Pancreas (tissue), 10 donors: ENCODE results near the gene STH. TPM values are rescaled to one million over a fixed set of nuclear protein-coding genes. Genes with fewer than 3 reads are reported as not detected.

Source experiments
- ATAC-seq, 4 donors: fragments of 200-7000 bp; cut with Tn5 transposase; one replicate each; pipeline versions ENCODE4 v1.8.0 to v1.9.1; 2020; ENCODE audit warnings: mild to moderate bottlenecking in 4 of 4, moderate library complexity in 4 of 4
- DNase-seq, 6 donors: peaks; one replicate each; pipeline ENCODE4 v3.0.0-alpha.2; 2020
- FAIRE-seq: peaks from 2 replicates; lab custom pipeline; 2012; peaks lifted over from hg19 to GRCh38; lab: Jason Lieb, UNC
- H3K27ac ChIP-seq, 4 donors: fragments of 200-600 bp; sonication (generic); 1 replicate in 3 of 4; 2 replicates in 1 of 4; pipeline versions ENCODE4 v1.5.0 to v1.8.0; 2020
- H3K27me3 ChIP-seq, 4 donors: fragments of 200-600 bp; one replicate each; pipeline ENCODE4 v1.8.0; 2021
- H3K36me3 ChIP-seq, 3 donors: fragments of 200-600 bp; sonication (generic) in 1 of 3; one replicate each; pipeline versions ENCODE4 v1.5.0 to v1.8.0; 2020 to 2021
- H3K4me1 ChIP-seq, 3 donors: fragments of 200-600 bp; one replicate each; pipeline ENCODE4 v1.8.0; 2021
- H3K4me3 ChIP-seq, 4 donors: fragments of 200-600 bp; sonication (generic) in 2 of 4; one replicate each; pipeline versions ENCODE4 v1.5.0 to v1.8.0; 2020 to 2021
- H3K9me3 ChIP-seq, 4 donors: fragments of 200-600 bp; one replicate each; pipeline ENCODE4 v1.8.0; 2021
- CTCF ChIP-seq, 4 donors: fragments of 200-600 bp; sonication (generic) in 3 of 4; IDR thresholded peaks; one replicate each; pipeline versions ENCODE4 v1.5.0 to v1.8.0; 2021; ENCODE audit warnings: antibody characterized with exemption in 4 of 4
- WGBS, 2 donors: extraction: QIAGEN DNeasy Blood & Tissue Kit; methylation state at CpG; one replicate each; pipeline ENCODE4 v1.1.7; 2013; 5-methylcytosine and 5-hydroxymethylcytosine counted together
- intact Hi-C, 3 donors: fragments of 100-400 bp; cut with DNase I; formaldehyde crosslinking; loops; one replicate each; pipeline versions ENCODE4 v1.11.1 to v1.14.2; 2022
- polyA plus RNA-seq, 2 donors: library from polyadenylated mRNA; stranded (reverse); fragments of 200-250 nt; gene quantifications; one replicate each; pipeline ENCODE4 v1.2.3, GENCODE V29; 2013
- total RNA-seq, 6 donors: library from RNA; stranded (reverse); fragmentation: NEBNext Ultra II Directional in 4 of 6; extraction: Animal tissue kit (Norgen Biotek cat#: 25700) in 4 of 6; gene quantifications; one replicate each; pipeline versions ENCODE4 v1.2.1 to v1.2.4, GENCODE V29; 2021 to 2023
- donor health status: healthy with polysubstance abuse.
- donor health status: DM: no; HTN: no; CAD: no; lungs with moderate emphysema.
- donor health status: DM: no; HTN: no; CAD: no.
- donor health status: control.
- donor health status: control.
- donor health status: Bipolar disorder and iron deficiency.
- donor health status: DM: yes; HTN: yes; CAD: no.
- donor health status: DM: no; HTN: no; CAD: no.
- donor health status: DM: no; HTN: no; CAD: no.
- donor health status: DM: yes; HTN: yes; CAD: no.

Gene STH
- total and polyA plus RNA-seq, 8 donors, result not detected

GRCh38 chr17:45973946-45974859 is 24.8 kb upstream of the STH start:
- TF ChIP-seq CTCF (IDR thresholded peaks at IDR 0.05), result no peak
- H3K27ac ChIP-seq, result no peak overlapping the region
- no peak for DNase-seq
- FAIRE-seq, result no peak
- WGBS, 2 donors, result 84% methylated on average over 17 of the region's 17 CpGs
- intact Hi-C loops, result no loop called here
- no peaks in the 10 kb centered on the region for H3K27me3 ChIP-seq
- H3K4me1 ChIP-seq, result peaks cover 0 to 4% (median 0%) of the 10 kb centered on the region in 3 donors
- H3K36me3 ChIP-seq, result no peaks in the 10 kb centered on the region
- no peak overlapping the region for H3K4me3 ChIP-seq
- peak in 1 of 4 donors; percentile 21 for ATAC-seq
- H3K9me3 ChIP-seq, result no peaks in the 10 kb centered on the region

GRCh38 chr17:45974916-45975630 is 24.0 kb upstream of the STH start:
- FAIRE-seq, result no peak
- intact Hi-C loops, result no loop called here
- WGBS, 2 donors, result 72 to 84% methylated on average over 10 of the region's 10 CpGs

GRCh38 chr17:45975640-45976295 is 23.3 kb upstream of the STH start:
- Histone ChIP-seq H3K4me3 (no peak overlapping the region), H3K4me1 (peaks cover 0 to 4% (median 0%) of the 10 kb centered on the region in 3 donors), H3K27ac (no peak overlapping the region), H3K27me3 (no peaks in the 10 kb centered on the region), H3K9me3 (no peaks in the 10 kb centered on the region), H3K36me3 (no peaks in the 10 kb centered on the region)
- WGBS, 2 donors, result 78 to 80% methylated on average over 8 of the region's 8 CpGs
- ATAC-seq, result no peak
- intact Hi-C loops, result no loop called here
- no peak for DNase-seq
- TF ChIP-seq CTCF (IDR thresholded peaks at IDR 0.05), result no peak
- FAIRE-seq, result no peak

More at GRCh38 chr17:45974916-45975630, 24.0 kb upstream of the STH start:
- DNase-seq (no peak), ATAC-seq (no peak)
- Histone ChIP-seq H3K4me1 (peaks cover 0 to 4% (median 0%) of the 10 kb centered on the region in 3 donors), H3K27me3 (no peaks in the 10 kb centered on the region), H3K9me3 (no peaks in the 10 kb centered on the region), H3K36me3 (no peaks in the 10 kb centered on the region), H3K27ac (no peak overlapping the region), H3K4me3 (no peak overlapping the region)
- TF ChIP-seq CTCF (IDR thresholded peaks at IDR 0.05), result no peak

- WGBS, 2 donors, result 98 to 100% methylated on average over 2 of the region's 2 CpGs
- H3K4me3 ChIP-seq, result no peak overlapping the region
- ATAC-seq, result no peak
- H3K9me3 ChIP-seq, result no peaks in the 10 kb centered on the region
- intact Hi-C loops, result no loop called here
- H3K27me3 ChIP-seq, result no peaks in the 10 kb centered on the region
- TF ChIP-seq CTCF (IDR thresholded peaks at IDR 0.05), result no peak
- H3K4me1 ChIP-seq, result peaks cover 0 to 4% (median 0%) of the 10 kb centered on the region in 3 donors
- no peaks in the 10 kb centered on the region for H3K36me3 ChIP-seq
- H3K27ac ChIP-seq, result no peak overlapping the region
- no peak for FAIRE-seq
- no peak for DNase-seq
Observed at GRCh38 chr17:45976391-45976754, 22.7 kb upstream of the STH start.
